Esophagus muscularis mucosa (tissue), 4 donors: ENCODE results near the gene PPP1R14B.

Experiments
- CTCF ChIP-seq, 3 experiments: fragments of 200-600 bp in 2 of 3; fragments of 450-650 bp in 1 of 3; sonication (generic) in 2 of 3; IDR thresholded peaks; one replicate each; pipeline ENCODE4 v1.5.1; 2017 to 2019; ENCODE audit warnings: antibody characterized with exemption in 3 of 3, mild to moderate bottlenecking in 2 of 3, moderate library complexity in 1 of 3
- EP300 ChIP-seq: sonication (generic); formaldehyde crosslinking; IDR thresholded peaks from one replicate; pipeline ENCODE4 v1.6.1; 2017; ENCODE audit warnings: antibody characterized with exemption
- POLR2A ChIP-seq: fragments of 450-650 bp; IDR thresholded peaks from one replicate; pipeline ENCODE4 v1.6.1; 2017; ENCODE audit warnings: antibody characterized with exemption, moderate library complexity, mild to moderate bottlenecking, low read depth
- POLR2AphosphoS5 ChIP-seq, 2 donors: sonication (generic); formaldehyde crosslinking; IDR thresholded peaks; one replicate each; pipeline ENCODE4 v1.6.1; 2017; ENCODE audit warnings: antibody characterized with exemption in 2 of 2

GRCh38 chr11:64254326-64254725 lies 7.6 kb upstream of the PPP1R14B start:
- no peak for TF ChIP-seq EP300
- TF ChIP-seq CTCF (IDR thresholded peaks at IDR 0.05), result no peak
- no peak for TF ChIP-seq POLR2AphosphoS5 (IDR thresholded peaks at IDR 0.05)
- TF ChIP-seq POLR2A, result no peak
